Endothelial cell (in vitro differentiated cells): ENCODE measurements around the gene VSTM2L. TPM values are rescaled to one million over a fixed set of nuclear protein-coding genes. Genes with fewer than 3 reads are reported as not detected.

Experiments
- DNase-seq: peaks from one replicate; pipeline ENCODE4 v3.0.0; 2021; ENCODE audit warnings: low spot score
- H3K27ac Mint-ChIP-seq: one replicate; pipeline ENCODE4 v1.8.0; 2021; ENCODE audit warnings: mixed read lengths, inconsistent platforms; ENCODE audit not compliant: unreplicated experiment
- H3K27me3 Mint-ChIP-seq: one replicate; pipeline ENCODE4 v1.8.0; 2021; ENCODE audit warnings: mild to moderate bottlenecking, moderate library complexity, mixed read lengths, inconsistent platforms; ENCODE audit not compliant: unreplicated experiment
- H3K36me3 Mint-ChIP-seq: one replicate; pipeline ENCODE4 v1.8.0; 2021; ENCODE audit warnings: mild to moderate bottlenecking, low read depth, mixed read lengths, inconsistent platforms; ENCODE audit not compliant: unreplicated experiment
- H3K4me1 Mint-ChIP-seq: one replicate; pipeline ENCODE4 v1.8.0; 2021; ENCODE audit warnings: mild to moderate bottlenecking, mixed read lengths, inconsistent platforms; ENCODE audit not compliant: unreplicated experiment
- H3K4me3 Mint-ChIP-seq: one replicate; pipeline ENCODE4 v1.8.0; 2021; ENCODE audit warnings: mild to moderate bottlenecking, mixed read lengths, inconsistent platforms; ENCODE audit not compliant: unreplicated experiment
- H3K9me3 Mint-ChIP-seq: one replicate; pipeline ENCODE4 v1.8.0; 2021; ENCODE audit warnings: mixed read lengths, inconsistent platforms; ENCODE audit not compliant: unreplicated experiment
- total RNA-seq: library from RNA; stranded (reverse); fragmentation: NEBNext Ultra II Directional; extraction: Animal tissue kit (Norgen Biotek cat#: 25700); gene quantifications from one replicate; pipeline ENCODE4 v1.2.1, GENCODE V29; 2021; ENCODE audit not compliant: unreplicated experiment
- TF ChIP-seq, protein P1 (sequence below): fragments of 200-600 bp; sonication (generic); IDR thresholded peaks from one replicate; pipeline ENCODE4 v1.5.0; 2021; ENCODE audit warnings: antibody characterized with exemption; ENCODE audit not compliant: unreplicated experiment

The VSTM2L gene
- total RNA-seq, 1 donor from 2014 or later = 1.6 TPM

DNA sequence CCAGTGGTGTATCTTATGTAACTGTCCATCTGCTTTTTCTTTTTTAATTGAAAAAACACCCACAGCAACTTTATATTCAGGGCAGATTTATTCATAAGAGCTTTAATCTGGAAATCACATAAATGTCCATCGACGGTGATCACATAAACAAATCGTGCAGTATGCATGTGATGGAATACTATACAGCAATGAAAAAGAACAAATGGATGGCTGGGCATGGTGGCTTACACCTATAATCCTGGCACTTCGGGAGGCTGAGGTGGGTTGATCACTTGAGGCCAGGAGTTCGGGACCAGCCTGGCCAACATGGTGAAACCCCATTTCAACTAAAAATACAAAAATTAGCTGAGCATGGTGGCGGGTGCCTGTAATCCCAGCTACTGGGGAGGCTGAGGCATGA, 39.1 kb downstream of the VSTM2L start:
- TF ChIP-seq, protein P1, sequence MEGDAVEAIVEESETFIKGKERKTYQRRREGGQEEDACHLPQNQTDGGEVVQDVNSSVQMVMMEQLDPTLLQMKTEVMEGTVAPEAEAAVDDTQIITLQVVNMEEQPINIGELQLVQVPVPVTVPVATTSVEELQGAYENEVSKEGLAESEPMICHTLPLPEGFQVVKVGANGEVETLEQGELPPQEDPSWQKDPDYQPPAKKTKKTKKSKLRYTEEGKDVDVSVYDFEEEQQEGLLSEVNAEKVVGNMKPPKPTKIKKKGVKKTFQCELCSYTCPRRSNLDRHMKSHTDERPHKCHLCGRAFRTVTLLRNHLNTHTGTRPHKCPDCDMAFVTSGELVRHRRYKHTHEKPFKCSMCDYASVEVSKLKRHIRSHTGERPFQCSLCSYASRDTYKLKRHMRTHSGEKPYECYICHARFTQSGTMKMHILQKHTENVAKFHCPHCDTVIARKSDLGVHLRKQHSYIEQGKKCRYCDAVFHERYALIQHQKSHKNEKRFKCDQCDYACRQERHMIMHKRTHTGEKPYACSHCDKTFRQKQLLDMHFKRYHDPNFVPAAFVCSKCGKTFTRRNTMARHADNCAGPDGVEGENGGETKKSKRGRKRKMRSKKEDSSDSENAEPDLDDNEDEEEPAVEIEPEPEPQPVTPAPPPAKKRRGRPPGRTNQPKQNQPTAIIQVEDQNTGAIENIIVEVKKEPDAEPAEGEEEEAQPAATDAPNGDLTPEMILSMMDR = no peak
- Mint-ChIP-seq H3K27ac (no peak overlapping the region), H3K9me3 (no peaks in the 10 kb centered on the region), H3K36me3 (peaks cover 3% of the 10 kb centered on the region), H3K4me3 (no peak overlapping the region), H3K27me3 (peaks cover 5% of the 10 kb centered on the region), H3K4me1 (no peaks in the 10 kb centered on the region)
- no peak for DNase-seq

DNA sequence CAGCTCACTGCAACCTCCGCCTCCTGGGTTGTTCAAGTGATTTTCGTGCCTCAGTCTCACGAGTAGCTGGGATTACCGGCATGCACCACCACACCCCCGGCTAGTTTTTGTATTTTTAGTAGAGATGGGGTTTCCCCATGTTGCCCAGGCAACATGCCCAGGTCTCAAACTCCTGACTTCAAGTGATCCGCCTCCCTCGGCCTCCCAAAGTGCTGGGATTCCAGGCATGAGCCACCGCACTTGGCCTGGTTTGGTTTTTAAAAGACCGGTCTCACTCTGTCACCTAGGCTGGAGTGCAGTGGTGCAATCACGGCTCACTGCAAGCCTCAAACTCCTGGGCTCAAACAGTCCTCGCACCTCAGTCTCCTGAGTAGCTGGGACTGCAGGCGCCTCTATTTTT, 40.1 kb downstream of the VSTM2L start:
- H3K4me1 Mint-ChIP-seq = no peaks in the 10 kb centered on the region
- H3K4me3 Mint-ChIP-seq = no peak overlapping the region
- no peak for DNase-seq
- H3K27me3 Mint-ChIP-seq = peaks cover 5% of the 10 kb centered on the region
- H3K27ac Mint-ChIP-seq = no peak overlapping the region
- no peaks in the 10 kb centered on the region for H3K9me3 Mint-ChIP-seq
- TF ChIP-seq, protein P1 = no peak
- peaks cover 6% of the 10 kb centered on the region for H3K36me3 Mint-ChIP-seq

GRCh38 chr20:37943501-37944455, 40.9 kb downstream of the VSTM2L start:
- Mint-ChIP-seq H3K36me3 (peaks cover 6% of the 10 kb centered on the region), H3K27ac (no peak overlapping the region), H3K9me3 (no peaks in the 10 kb centered on the region), H3K27me3 (peaks cover 5% of the 10 kb centered on the region), H3K4me3 (no peak overlapping the region), H3K4me1 (no peaks in the 10 kb centered on the region)
- DNase-seq = no peak
- TF ChIP-seq, protein P1 = no peak

GRCh38 chr20:37944456-37944981, 41.6 kb downstream of the VSTM2L start:
- Mint-ChIP-seq H3K4me3 (no peak overlapping the region), H3K9me3 (no peaks in the 10 kb centered on the region), H3K27ac (no peak overlapping the region), H3K4me1 (no peaks in the 10 kb centered on the region), H3K36me3 (peaks cover 6% of the 10 kb centered on the region), H3K27me3 (peaks cover 5% of the 10 kb centered on the region)
- DNase-seq = no peak
- TF ChIP-seq, protein P1 = no peak

DNA sequence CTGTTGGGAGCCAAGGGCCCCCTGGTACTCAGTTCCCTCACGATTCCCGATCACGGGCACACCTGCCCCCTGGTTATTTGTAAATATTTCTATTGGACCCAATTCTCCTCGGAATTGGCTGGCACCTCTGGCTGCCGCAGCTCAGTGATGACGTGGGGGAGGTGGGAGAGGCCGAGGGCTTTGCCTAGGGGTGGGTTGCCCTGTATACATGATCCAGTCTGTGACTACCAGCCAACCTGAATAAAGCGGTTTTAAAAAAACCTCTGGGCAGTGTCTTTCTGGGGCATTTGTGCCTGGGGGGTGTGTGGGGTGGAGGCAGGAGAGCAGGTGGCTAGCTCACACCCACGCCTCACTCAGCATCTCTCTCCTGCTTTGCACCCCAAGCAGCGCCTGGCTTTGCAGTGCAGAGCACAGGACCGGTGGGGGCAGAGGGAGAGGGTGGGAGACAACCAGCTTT, 42.2 kb downstream of the VSTM2L start:
- Mint-ChIP-seq H3K27me3 (peaks cover 5% of the 10 kb centered on the region), H3K27ac (no peak overlapping the region), H3K9me3 (no peaks in the 10 kb centered on the region), H3K4me3 (no peak overlapping the region), H3K4me1 (no peaks in the 10 kb centered on the region), H3K36me3 (peaks cover 6% of the 10 kb centered on the region)
- no peak for DNase-seq
- TF ChIP-seq, protein P1 = no peak
